HAP-1 (cell line): ENCODE measurements around the gene GFRA3.
"Not testable (repeated sequence)": the region's sequence is repeated elsewhere in the genome, so short reads cannot be mapped to it uniquely, and the experiment has no call there.

Source experiments
- DNase-seq, 2 experiments: peaks; one replicate each; pipeline ENCODE4 v3.0.0-alpha.2; 2016 to 2020; ENCODE audit warnings: low spot score in 2 of 2
- H3K27me3 ChIP-seq: fragments of 250-450 bp; sonication (Bioruptor Pico); 2 replicates; pipeline ENCODE4 v1.5.1; 2020; ENCODE audit warnings: low read depth, mild to moderate bottlenecking, moderate library complexity
- H3K36me3 ChIP-seq: fragments of 250-450 bp; sonication (Bioruptor Pico); replicated peaks from 2 replicates; pipeline ENCODE4 v1.5.1; 2020; ENCODE audit warnings: mild to moderate bottlenecking
- H3K4me1 ChIP-seq: fragments of 250-450 bp; sonication (Bioruptor Pico); 2 replicates; pipeline ENCODE4 v1.5.1; 2020; ENCODE audit warnings: mild to moderate bottlenecking
- H3K4me3 ChIP-seq: fragments of 250-450 bp; sonication (Bioruptor Pico); 2 replicates; pipeline ENCODE4 v1.5.1; 2020; ENCODE audit warnings: mild to moderate bottlenecking, moderate library complexity
- H3K9me3 ChIP-seq: fragments of 250-450 bp; sonication (Bioruptor Pico); 2 replicates; pipeline ENCODE4 v1.5.1; 2020; ENCODE audit warnings: mild to moderate bottlenecking, moderate library complexity
- in situ Hi-C: fragments of 300-500 bp; cut with MboI; formaldehyde crosslinking; loops from 3 replicates; pipeline ENCODE4 v1.14.3; 2020; ENCODE audit warnings: low sequenced_read_pairs, inconsistent platforms, mixed read lengths

GFRA3 gene

GRCh38 chr5:138274189-138274853 lies at the start of gene GFRA3:
Gene GFRA3 (minus strand): TSS chr5:138274621. CDS start chr5:138274424, 197 bp downstream.
- H3K9me3 ChIP-seq: no peaks in the 10 kb centered on the region
- H3K4me1 ChIP-seq: no peaks in the 10 kb centered on the region
- no peak within 1 kb of the TSS for H3K4me3 ChIP-seq
- no peak for DNase-seq
- no peaks in the 10 kb centered on the region for H3K27me3 ChIP-seq
- H3K36me3 ChIP-seq: no peaks in the 10 kb centered on the region
- in situ Hi-C loops: no loop called here

GRCh38 chr5:138318211-138318610 lies 43.8 kb upstream of the GFRA3 start:
- H3K4me3 ChIP-seq, DNase-seq, H3K4me1 ChIP-seq, H3K27me3 ChIP-seq, in situ Hi-C loops, H3K9me3 ChIP-seq: not testable (repeated sequence)
- H3K36me3 ChIP-seq: peaks cover 30% of the 10 kb centered on the region

GRCh38 chr5:138316355-138316754 lies 41.9 kb upstream of the GFRA3 start:
- Histone ChIP-seq H3K36me3 (peaks cover 34% of the 10 kb centered on the region), H3K4me3 (no peak overlapping the region)
- in situ Hi-C loops: no loop called here

GRCh38 chr5:138315751-138316278 lies 41.4 kb upstream of the GFRA3 start:
- H3K27me3 ChIP-seq: no peaks in the 10 kb centered on the region
- peaks cover 34% of the 10 kb centered on the region for H3K36me3 ChIP-seq
- in situ Hi-C loops: no loop called here
- H3K4me1 ChIP-seq: no peaks in the 10 kb centered on the region
- no peak overlapping the region for H3K4me3 ChIP-seq
- no peaks in the 10 kb centered on the region for H3K9me3 ChIP-seq
- no peak for DNase-seq

More at GRCh38 chr5:138316355-138316754, 41.9 kb upstream of the GFRA3 start:
- no peaks in the 10 kb centered on the region for H3K9me3 ChIP-seq
- no peaks in the 10 kb centered on the region for H3K4me1 ChIP-seq
- no peaks in the 10 kb centered on the region for H3K27me3 ChIP-seq
- no peak for DNase-seq

GRCh38 chr5:138305797-138306196 lies 31.4 kb upstream of the GFRA3 start:
- peak in 1 of 2 experiments; percentile 16 for DNase-seq
- in situ Hi-C loops: no loop called here
- no peaks in the 10 kb centered on the region for H3K4me1 ChIP-seq
- no peaks in the 10 kb centered on the region for H3K27me3 ChIP-seq
- H3K4me3 ChIP-seq: no peak overlapping the region
- H3K9me3 ChIP-seq: no peaks in the 10 kb centered on the region
- peaks cover 2% of the 10 kb centered on the region; the same call in 1 of the 2 replicates for H3K36me3 ChIP-seq

- H3K4me1 ChIP-seq: no peaks in the 10 kb centered on the region
- peaks cover 2% of the 10 kb centered on the region; the same call in 1 of the 2 replicates for H3K36me3 ChIP-seq
- no peaks in the 10 kb centered on the region for H3K9me3 ChIP-seq
- no peaks in the 10 kb centered on the region for H3K27me3 ChIP-seq
- in situ Hi-C loops: no loop called here
- no peak for DNase-seq
- H3K4me3 ChIP-seq: no peak overlapping the region
Measured at GRCh38 chr5:138303372-138303771, 29.0 kb upstream of the GFRA3 start.

- no peak overlapping the region for H3K4me3 ChIP-seq
- no peaks in the 10 kb centered on the region for H3K9me3 ChIP-seq
- in situ Hi-C loops: no loop called here
- DNase-seq: no peak
- H3K36me3 ChIP-seq: peaks cover 30% of the 10 kb centered on the region
- H3K27me3 ChIP-seq: no peaks in the 10 kb centered on the region
- H3K4me1 ChIP-seq: no peaks in the 10 kb centered on the region
Measured at GRCh38 chr5:138289296-138289695, 14.9 kb upstream of the GFRA3 start.

- no peaks in the 10 kb centered on the region for H3K4me1 ChIP-seq
- no peak overlapping the region for H3K4me3 ChIP-seq
- H3K9me3 ChIP-seq: no peaks in the 10 kb centered on the region
- peaks cover 34% of the 10 kb centered on the region for H3K36me3 ChIP-seq
- DNase-seq: no peak
- in situ Hi-C loops: no loop called here
- no peaks in the 10 kb centered on the region for H3K27me3 ChIP-seq
Measured at GRCh38 chr5:138287246-138287645, 12.8 kb upstream of the GFRA3 start.

- Histone ChIP-seq H3K27me3 (no peaks in the 10 kb centered on the region), H3K4me3 (no peak overlapping the region), H3K36me3 (peaks cover 28% of the 10 kb centered on the region), H3K4me1 (no peaks in the 10 kb centered on the region), H3K9me3 (no peaks in the 10 kb centered on the region)
- peak; percentile 36 to 54 for DNase-seq
- in situ Hi-C loops: no loop called here
Measured at GRCh38 chr5:138282920-138283742, 8.7 kb upstream of the GFRA3 start.

- Histone ChIP-seq H3K36me3 (peaks cover 17% of the 10 kb centered on the region), H3K4me3 (no peak overlapping the region), H3K9me3 (no peaks in the 10 kb centered on the region), H3K27me3 (no peaks in the 10 kb centered on the region), H3K4me1 (no peaks in the 10 kb centered on the region)
- DNase-seq: no peak
- in situ Hi-C loops: no loop called here
Measured at GRCh38 chr5:138280915-138281314, 6.5 kb upstream of the GFRA3 start.

GRCh38 chr5:138276402-138277054 lies 2.1 kb upstream of the GFRA3 start:
- DNase-seq: no peak
- in situ Hi-C loops: no loop called here
- Histone ChIP-seq H3K4me3 (no peak overlapping the region), H3K9me3 (no peaks in the 10 kb centered on the region), H3K36me3 (no peaks in the 10 kb centered on the region), H3K4me1 (no peaks in the 10 kb centered on the region), H3K27me3 (no peaks in the 10 kb centered on the region)

- Histone ChIP-seq H3K27me3 (no peaks in the 10 kb centered on the region), H3K36me3 (no peaks in the 10 kb centered on the region), H3K4me3 (no peak overlapping the region), H3K4me1 (no peaks in the 10 kb centered on the region), H3K9me3 (no peaks in the 10 kb centered on the region)
- in situ Hi-C loops: no loop called here
- no peak for DNase-seq
Measured at GRCh38 chr5:138275895-138276294, 1.5 kb upstream of the GFRA3 start.

- in situ Hi-C loops: no loop called here
- Histone ChIP-seq H3K4me3 (no peak overlapping the region), H3K36me3 (no peaks in the 10 kb centered on the region), H3K4me1 (no peaks in the 10 kb centered on the region), H3K27me3 (no peaks in the 10 kb centered on the region), H3K9me3 (no peaks in the 10 kb centered on the region)
- DNase-seq: peak in 1 of 2 experiments; percentile 22
Measured at GRCh38 chr5:138275379-138275782, 960 bp upstream of the GFRA3 start.

GRCh38 chr5:138273834-138274188 lies 610 bp downstream of the GFRA3 start:
- in situ Hi-C loops: no loop called here
- no peak for DNase-seq
- no peaks in the 10 kb centered on the region for H3K27me3 ChIP-seq
- H3K4me3 ChIP-seq: no peak overlapping the region
- H3K36me3 ChIP-seq: no peaks in the 10 kb centered on the region
- no peaks in the 10 kb centered on the region for H3K4me1 ChIP-seq
- H3K9me3 ChIP-seq: no peaks in the 10 kb centered on the region
